SIG-M5 treated with dmso at 0.1 percent for 504 hours (cell line): ENCODE data around the gene B2M.
A peak's percentile ranks its signal among the peaks of the same experiment; 100 is the strongest.
"Not testable (repeated sequence)": the region's sequence is repeated elsewhere in the genome, so short reads cannot be mapped to it uniquely, and the experiment has no call there.

ENCODE experiments used
- DNase-seq: peaks from one replicate; lab custom pipeline; 2025; ENCODE audit not compliant: unreplicated experiment; lab: John Stamatoyannopoulos, UW

Gene B2M

DNA sequence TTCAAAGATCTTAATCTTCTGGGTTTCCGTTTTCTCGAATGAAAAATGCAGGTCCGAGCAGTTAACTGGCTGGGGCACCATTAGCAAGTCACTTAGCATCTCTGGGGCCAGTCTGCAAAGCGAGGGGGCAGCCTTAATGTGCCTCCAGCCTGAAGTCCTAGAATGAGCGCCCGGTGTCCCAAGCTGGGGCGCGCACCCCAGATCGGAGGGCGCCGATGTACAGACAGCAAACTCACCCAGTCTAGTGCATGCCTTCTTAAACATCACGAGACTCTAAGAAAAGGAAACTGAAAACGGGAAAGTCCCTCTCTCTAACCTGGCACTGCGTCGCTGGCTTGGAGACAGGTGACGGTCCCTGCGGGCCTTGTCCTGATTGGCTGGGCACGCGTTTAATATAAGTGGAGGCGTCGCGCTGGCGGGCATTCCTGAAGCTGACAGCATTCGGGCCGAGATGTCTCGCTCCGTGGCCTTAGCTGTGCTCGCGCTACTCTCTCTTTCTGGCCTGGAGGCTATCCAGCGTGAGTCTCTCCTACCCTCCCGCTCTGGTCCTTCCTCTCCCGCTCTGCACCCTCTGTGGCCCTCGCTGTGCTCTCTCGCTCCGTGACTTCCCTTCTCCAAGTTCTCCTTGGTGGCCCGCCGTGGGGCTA lies at the start of gene B2M, which contains the start of gene PATL2:
Gene B2M, plus strand, starts transcription at position 422 of the 647 bp plus-strand sequence. Its CDS starts 30 bp downstream, at position 452.
Gene PATL2, minus strand, starts transcription at position 228 of the 647 bp plus-strand sequence. CDS start 34,833 bp downstream, outside the sequence.
- DNase-seq: peak; percentile 96

DNA sequence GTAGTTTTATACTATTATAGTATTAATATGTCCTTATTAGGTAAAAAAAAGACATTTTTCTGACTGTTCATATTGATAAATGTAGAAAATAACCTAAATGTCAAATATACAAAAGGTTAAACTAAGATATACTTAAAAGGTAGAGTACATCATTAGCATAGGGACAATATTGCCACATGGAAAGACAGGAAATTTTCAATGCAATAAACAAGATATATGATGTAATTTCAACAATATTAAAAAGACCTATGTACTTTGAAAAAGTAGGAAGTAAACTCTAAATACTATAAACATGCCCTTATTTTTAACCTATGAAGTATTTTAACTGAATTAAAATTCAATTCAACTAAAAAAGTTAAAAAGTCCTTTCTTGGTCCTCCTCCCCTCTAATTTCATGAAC lies 49.7 kb upstream of the B2M start:
- DNase-seq: peak; percentile 3

DNA sequence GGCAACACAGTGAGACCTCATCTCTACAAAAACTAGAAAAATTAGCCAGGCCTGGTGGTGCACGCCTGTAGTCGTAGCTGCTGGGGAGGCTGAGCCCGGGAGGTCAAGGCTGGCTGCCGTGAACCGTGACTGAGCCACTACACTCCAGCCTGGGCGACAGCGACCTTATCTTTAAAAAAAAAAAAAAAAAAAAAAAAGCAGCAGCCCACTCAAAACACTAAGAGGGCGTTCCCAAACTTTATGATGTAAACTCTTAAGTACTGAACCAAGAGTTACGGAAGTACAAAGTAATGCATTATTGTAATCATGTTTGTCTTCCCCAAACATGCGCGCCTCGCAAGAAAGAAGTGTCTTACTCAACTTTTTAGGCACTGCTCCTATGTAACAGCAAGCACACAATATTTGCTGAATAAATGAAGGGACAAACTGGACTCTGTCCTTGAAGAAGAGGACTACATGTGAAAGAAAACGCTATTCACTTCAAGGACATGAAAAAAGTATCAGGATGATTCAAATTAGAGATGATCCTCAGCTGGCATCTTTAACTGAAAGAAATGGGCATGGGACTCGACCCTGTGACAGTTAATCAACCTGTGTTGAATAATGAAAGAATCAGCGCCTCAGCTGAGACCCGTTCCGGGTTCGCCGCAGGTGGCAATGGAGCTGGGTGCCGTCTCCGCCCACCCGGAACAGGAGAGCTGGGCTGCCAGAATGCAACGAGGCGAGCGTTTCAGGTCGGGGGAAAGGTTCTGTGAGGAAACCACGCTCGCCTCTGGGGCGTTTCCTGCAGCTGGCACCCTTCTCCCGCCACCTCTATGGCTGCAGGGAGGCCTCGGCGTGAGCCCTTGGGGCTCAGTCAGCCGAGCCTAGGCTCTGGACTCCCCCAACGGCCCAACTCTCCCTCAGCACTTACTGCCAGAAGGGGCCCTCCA lies 48.6 kb upstream of the B2M start:
- peak; percentile 57 for DNase-seq

DNA sequence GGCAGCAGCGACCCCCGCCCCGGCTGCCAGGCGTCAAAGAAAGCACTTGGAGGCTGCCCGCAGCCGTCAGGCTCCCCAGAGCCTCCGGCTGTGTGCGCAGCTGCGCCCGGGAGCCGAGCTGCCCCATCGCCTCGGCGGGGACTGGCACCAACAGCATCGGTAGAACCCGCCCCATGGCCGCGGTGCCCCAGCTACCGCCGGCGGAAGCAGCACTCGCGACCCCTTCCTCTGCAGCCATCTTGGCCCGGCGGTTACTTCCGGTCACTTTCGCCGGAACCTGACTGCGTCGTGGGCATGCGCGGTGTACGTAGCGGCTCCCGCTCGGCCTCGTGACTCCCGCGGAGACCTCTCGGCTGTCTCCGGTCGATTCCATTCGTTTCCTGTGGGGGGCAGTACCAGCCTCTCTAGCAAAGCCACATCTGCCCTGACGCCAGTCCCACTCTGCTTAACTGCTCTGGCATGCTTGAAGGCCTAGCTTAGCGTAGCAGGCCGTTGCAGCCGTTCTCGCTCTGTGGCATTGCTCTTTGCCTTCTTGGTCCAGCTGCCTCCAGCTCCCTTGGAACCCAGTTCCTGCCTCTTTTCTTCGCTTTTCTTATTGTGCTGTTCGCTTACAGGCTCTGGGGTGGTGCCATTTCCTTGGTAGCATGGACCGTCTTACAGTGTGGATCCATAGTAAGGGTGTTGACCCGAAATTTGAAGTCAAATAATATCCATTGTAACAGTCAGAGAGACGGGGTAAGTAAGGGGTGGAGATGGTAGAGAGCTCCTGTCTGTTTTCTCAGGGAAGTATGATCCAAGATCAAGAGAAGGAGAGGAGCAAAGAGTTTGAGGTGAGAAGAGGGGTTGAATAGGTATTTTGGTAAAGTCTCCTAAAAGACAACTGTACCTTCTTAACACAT lies 47.7 kb upstream of the B2M start, which contains the start of gene SPG11:
Gene SPG11, minus strand, starts transcription at position 253 of the 899 bp plus-strand sequence. Its CDS starts 15 bp downstream, at position 238.
- peak; percentile 94 for DNase-seq

DNA sequence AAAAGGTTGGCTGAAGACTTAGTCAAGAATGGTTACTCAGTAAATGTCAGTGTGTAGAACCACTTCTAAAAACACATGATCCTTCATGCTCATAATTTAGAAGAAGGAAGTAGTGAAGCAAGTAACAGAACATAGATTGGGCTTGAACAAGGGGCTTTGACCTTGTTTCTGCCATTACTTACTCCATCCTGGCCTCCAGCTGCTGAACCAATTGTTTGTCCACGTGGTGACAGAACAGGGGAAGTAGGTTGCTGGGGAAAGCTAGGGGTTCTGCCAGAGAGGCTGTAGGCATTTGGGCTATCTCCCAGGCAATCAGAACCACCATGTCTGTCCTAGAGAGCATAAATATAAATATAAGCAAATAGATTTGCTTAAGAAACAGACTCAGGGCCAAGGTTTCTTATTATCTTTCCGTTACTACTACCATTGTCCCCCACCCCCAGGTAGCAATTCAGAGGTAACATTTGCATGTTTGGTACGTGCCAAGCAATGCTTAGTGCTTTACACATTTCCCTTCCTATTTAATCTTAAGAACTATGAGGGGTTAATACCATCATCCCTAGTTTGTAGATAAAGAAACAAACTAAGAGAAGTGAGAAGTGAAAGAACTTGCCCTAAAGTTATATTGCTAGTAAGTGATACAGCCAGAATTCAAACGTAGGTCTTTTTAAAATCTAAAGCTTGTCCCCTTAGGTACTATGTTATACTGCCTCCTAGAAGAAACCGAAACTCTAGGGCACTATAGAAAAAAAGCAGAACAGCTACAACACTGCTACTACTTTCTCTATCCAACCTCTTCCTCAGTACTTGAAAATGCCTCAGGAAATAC lies 44.9 kb upstream of the B2M start:
- peak; percentile 2 for DNase-seq

DNA sequence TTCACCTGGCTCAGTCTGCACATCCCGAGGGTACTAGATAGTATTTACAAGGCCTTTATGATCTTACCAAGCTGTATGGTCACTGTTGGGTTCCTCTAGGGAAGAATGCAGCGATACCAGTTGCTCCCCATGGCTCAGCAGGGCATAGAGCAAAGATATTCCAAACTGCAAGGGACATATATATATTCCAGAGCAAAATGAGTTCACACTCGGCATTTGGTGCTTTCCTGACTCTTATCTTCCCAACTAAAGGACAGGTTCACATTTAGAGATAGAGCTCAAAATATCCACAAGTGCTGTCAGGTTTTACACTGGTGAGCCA lies 44.3 kb upstream of the B2M start:
- DNase-seq: no peak

DNA sequence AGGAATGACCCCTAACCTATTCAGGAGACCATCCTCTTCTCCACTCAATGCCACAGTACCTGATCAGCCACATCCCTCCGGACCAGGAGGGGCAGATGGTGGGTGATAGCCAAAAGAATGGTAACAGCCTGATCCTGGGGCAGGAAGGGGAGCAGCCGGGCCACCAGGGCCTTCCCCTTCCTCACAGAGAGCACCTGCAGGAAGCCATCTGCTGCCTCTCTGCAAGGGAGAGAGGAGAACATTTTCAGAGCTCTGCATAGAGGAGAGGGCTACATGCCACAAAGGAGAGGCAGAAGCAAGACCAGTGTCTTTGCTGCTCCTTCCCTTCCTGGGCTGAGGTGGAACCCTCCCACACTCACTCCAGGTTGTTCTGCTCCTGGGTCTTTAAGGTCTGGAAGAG lies 42.4 kb upstream of the B2M start:
- DNase-seq: no peak

DNA sequence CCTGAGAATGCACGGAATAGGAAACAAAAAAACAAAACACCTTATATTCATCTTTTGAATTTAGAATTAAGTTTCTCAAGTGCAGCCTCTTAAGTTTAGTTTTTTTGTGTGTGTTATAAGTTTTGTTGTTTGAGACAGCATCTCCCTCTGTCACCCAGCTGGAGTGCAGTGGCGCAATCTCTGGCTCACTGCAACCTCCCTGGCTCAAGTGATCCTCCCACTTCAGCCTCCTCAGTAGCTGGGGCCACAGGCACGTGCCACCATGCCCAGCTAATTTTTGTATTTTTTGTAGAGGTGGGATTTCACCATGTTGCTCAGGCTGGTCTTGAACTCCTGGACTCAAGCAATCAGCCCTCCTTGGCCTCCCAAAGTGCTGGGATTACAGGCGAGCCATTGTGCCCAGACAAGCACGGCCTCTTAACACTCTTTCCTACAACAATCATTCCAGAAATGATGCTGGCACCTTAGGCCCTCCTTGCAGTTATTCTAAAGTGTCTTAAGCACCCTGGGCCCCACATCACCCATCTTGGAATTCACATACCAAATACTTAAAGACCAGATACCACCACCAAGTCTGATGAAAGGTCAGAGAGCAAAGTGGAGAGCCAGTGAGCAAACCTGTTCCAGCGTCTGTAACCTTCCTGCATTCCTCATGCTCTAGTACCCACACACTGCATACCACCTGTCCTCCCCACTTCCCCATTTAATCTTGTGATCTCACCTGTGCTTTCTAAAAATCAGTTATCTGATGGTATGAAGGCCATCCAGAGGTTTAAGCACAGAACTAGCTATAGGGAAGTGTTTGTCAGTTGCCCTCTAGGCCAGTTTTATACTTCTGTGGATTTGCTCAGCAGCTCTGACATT lies 41.0 kb upstream of the B2M start:
- DNase-seq: no peak

DNA sequence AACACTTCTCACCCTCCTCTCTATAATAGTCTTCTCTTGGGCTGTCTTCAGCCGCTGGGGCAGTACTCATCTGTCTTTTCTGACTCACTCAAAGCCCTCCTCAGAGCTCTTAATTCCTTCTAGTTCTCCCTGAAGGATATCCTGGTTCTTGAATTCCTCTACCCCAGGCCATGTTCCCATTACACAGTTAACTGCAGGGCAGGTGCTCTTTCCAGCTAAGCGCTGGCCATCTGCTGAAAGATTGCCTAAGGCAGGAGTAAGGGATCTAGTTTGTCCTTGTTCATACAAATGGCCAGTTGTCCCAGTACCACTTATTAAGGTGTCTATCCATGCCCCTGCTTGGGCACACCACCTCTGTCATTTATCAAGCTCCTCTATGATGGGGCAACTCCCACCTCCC lies 37.7 kb upstream of the B2M start:
- no peak for DNase-seq

DNA sequence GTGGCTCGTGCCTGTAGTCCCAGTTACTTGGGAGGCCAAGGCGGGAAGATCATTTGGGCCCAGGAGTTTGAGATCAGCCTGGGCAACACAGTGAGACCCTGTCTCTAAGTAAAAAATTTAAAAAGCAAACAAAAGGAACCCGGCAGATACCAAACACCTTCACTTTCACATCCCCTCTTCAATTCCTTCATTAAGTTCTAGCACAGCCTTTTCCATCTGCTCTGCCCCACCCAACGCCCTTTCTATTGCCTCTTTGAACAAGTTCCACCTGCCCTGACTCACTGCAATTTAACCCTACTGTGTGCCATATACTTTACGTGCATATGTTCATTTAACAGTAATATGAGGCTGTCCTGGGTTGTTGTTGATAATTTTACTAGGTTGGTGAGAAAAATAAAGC lies 35.4 kb upstream of the B2M start:
- DNase-seq: no peak

DNA sequence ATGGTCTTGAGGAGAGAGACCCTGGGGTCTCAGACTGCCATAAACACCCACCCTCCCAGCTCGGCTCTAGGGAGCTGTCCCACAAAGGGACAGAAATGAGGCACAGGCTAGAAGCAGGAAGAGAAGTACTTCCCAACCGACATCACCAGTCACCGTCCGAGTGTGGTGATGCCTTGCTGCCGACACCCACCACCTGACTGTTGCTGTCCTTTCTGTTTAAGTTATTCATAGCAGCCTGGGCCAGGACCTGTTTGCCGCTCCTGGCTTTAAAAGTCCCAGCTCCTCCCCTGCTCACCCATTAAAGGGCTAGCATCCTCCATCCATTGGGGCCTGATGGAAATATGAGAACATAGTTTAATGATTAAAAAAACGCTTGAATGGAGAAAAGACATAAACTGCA lies 34.6 kb upstream of the B2M start:
- DNase-seq: no peak

DNA sequence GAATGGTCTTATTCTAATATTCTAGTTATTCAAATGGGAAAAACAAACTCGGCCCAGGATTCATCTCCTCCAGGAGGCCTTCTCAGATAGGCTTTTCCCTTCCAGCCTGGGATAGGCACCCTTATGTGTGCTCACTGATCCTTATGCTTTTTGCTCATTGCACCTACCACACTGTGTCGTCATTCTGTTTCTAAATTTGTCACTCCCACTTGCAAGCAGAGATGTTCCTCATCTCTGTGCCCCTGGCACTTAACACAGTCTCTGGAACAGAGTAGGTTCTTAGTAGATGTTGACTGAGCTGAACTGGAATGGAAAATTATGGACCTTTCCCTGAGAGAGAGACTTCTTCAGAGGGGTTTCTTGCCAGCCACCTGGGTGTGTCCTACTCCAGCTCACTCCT lies 29.1 kb upstream of the B2M start:
- DNase-seq: peak; percentile 22

DNA sequence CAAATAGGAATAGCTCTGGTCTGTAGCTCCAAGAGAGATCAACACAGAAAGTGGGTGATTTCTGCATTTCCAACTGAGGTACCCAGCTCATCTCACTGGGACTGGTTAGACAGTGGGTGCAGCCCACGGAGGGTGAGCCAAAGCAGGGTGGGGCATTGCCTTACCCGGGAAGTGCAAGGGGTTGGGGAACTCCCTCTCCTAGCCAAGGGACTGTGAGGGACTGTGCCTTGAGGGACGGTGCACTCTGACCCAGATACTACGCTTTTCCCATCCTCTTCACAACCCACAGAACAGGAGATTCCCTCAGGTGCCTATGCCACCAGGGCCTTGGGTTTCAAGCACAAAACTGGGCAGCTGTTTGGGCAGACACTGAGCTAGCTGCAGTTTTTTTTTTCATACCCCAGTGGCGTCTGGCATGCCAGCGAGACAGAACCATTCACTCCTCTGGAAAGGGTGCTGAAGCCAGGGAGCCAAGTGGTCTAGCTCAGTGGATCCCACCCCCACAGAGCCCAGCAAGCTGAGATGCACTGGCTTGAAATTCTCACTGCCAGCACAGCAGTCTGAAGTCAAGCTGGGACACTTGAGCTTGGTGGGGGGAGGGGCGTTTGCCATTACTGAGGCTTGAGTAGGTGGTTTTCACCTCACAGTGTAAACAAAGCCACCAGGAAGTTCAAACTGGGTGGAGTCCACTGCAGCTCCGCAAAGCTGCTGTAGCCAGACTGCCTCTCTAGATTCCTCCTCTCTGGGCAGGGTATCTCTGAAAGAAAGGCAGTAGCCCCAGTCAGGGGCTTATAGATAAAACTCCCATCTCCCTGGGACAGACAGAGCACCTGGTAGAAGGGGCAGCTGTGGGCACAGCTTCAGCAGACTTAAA lies 28.3 kb upstream of the B2M start:
- peak; percentile 11 for DNase-seq

DNA sequence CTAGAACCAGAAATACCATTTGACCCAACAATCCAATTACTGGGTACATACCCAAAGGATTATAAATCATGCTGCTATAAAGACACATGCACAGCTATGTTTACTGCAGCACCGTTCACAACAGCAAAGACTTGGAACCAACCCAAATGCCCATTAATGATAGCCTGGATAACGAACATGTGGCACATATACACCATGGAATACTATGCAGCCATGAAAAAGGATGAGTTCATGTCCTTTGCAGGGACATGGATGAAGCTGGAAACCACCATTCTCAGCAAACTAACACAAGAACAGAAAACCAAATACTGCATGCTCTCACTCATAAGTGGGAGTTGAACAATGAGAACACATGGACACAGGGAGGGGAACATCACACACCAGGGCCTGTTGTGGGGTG lies 22.0 kb upstream of the B2M start:
- DNase-seq: not testable (repeated sequence)

DNA sequence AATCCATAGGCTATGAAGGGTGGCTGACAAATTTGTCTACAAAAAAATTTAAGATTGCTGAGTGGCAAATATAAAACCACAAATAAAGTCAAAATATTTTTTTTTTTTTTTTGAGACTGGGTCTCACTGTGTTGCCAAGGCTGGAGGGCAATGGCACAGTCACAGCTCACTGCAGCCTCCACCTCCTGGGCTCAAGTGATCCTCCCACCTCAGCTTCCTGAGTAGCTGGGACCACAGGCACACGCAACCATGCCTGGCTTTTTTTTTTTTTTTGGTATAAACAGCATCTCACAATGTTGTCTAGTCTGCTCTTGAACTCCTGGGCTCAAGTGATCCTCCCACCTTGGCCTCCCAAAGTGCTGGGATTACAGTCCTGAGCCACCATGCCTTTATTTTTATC lies 21.1 kb upstream of the B2M start:
- not testable (repeated sequence) for DNase-seq

DNA sequence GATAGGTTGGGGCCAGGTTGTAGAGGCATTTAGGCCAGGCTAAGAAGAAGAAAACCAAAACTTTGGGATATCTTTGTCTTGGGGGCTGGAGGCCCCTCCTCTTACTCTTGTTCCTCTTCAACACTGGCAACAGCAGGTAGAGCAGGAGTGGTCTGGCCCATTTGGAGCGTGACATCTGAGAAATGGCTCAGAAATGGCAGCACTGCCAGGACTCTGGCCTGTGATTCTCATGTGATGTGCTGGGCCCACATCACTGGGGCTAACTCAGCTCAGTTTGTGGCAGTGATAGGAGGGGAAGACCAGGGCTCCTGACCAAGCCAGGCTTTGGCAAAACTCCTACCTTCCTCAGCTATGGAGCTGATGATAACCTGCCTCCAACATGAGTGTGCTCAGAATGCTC lies 18.7 kb upstream of the B2M start:
- no peak for DNase-seq

DNA sequence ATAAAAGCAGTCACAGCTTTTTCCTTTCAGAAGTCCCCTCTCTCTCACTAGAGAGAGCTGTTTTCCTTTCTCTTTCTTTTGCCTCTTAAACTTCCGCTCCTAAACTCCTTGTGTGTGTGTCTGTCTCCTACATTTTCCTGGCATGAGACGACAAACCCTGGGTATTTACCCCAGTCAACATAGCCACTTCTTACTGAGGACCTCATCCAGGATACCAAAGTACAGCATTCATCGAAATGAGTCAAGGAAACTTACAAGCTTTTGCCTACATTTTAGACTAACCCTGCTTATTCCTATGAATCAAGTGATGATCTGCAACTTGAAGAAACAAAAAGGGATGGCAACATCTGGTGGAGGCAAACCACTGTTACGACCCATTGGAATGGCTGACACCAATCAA lies 16.9 kb upstream of the B2M start:
- DNase-seq: no peak

DNA sequence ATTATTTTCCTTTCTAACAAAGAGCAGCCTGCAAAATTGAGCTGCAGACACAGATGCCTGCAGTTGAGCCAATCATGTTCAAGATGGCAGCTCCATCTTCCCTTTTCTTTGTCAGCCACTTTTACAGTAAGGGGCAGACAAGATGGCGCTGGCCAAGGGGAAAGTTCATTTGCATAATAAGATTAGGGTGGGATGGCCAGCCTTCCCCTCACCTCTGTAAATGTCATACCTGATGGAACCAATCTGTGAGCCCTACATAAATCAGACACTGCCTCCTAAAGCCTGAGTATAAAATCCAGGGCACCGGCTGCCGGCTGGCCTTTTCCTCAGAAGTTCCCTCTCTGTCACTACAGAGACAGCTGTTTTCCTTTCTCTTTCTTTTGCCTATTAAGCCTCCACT lies 16.0 kb upstream of the B2M start:
- no peak for DNase-seq
